Peyer's patch (tissue), 4 donors: ENCODE results near the gene NKAIN2.

ENCODE experiments used
- CTCF ChIP-seq, 6 experiments: fragments of 450-650 bp in 4 of 6; fragments of 200-600 bp in 2 of 6; sonication (generic) in 1 of 6; IDR thresholded peaks; one replicate each; pipeline ENCODE4 v1.5.1; 2017 to 2019; ENCODE audit warnings: antibody characterized with exemption in 6 of 6, mild to moderate bottlenecking in 3 of 6, moderate library complexity in 1 of 6
- POLR2A ChIP-seq, 2 donors: fragments of 450-650 bp; IDR thresholded peaks; one replicate each; pipeline ENCODE4 v1.5.1; 2017; ENCODE audit warnings: antibody characterized with exemption in 2 of 2, mild to moderate bottlenecking in 2 of 2, moderate library complexity in 2 of 2

- TF ChIP-seq CTCF (IDR thresholded peaks at IDR 0.05) (no peak), POLR2A (IDR thresholded peaks at IDR 0.05) (no peak)
Observed at GRCh38 chr6:124659427-124659826, 855.8 kb downstream of the NKAIN2 start.
